A204.1 (cell line): ENCODE data around the gene SRMS.

Experiments used
- FAIRE-seq: peaks from 2 replicates; lab custom pipeline; 2012; peaks lifted over from hg19 to GRCh38; lab: Jason Lieb, UNC

Gene SRMS

DNA sequence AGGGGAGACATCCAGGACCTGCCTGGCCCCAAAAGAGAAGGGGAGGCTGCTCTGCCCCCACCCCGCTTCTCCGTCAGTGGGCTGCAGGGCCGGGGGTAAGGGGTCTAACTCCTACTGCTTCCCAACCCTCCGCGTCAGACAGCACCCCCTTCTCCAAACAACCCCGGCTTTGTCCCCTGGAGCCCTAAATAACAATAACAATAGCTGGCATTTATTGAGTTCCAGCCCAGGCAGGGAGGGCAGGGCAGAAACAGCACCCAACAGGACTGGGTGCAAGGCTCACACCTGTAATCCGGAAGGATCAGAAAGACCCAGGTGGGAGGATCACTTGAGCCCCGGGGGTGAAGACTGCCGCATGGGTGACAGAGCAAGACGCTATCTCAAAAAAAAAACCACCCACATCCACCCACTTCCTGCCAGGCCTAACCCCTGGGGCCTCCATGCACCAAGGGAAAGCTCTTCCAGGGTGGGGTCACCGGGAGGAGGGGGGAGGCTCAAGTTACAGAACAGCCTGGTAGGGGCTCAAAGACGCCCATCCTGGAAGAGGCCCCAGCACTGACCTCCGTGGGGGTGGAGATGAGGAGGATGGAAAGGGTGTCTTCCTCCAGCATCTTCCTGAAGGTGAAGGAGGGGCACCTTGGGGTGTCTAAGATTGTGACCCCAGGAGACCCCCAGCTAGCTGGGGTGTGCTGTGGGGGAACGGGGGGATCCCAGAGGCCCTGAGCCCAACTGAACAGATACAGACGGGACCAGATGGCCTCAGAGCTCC, 5.1 kb upstream of the SRMS start:
- FAIRE-seq, result no peak

- no peak for FAIRE-seq
These were observed 3.5 kb upstream of the SRMS start for GRCh38 chr20:63551068-63551467.

DNA sequence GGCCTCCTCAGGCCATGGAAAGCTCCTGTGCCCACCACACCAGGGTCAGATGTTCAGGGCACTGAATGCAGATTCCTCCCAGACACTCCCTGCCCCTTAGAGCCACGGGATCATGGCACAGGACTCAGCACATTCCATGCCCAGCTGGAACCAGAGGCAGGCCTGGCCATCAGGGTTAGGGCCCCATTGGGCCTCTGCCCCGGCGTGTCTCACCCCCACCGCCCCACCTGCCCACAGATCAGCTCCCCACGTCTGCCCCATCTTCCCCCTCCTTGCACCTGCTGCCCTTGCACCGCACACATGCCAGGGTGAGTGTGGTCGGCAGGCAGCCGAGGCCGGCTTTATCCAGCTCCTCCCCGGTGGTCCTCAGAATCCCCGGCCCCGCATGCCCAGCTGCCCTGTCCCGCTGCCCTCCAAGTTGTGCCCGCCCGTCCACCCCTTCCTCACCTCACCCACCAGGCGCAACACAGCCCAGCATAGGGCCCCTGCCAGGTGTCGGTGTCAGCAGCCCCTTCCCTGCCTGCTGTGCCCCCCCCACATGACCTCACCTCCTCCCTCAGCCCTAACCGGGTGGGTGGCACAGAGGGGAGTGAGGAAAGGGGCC, 2.2 kb upstream of the SRMS start:
- no peak for FAIRE-seq

DNA sequence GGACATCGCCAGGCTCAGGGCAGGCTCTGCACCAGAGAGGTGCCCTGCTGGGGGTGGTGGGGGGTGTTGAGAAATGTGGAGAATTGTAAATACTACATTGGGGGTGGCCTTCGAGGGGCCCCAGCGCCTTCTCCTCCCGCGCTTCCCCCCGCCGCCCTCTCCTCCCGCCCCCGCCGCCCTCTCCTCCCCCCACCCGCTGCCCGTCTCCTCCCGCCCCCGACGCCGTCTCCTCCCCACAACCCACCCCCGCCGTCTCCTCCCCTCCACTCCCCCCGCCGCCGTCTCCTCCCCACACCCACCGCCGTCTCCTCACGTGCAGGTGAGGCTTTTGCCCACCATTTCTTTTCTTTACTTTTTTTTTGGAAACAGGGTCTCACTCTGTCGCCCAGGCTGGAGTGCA, 1.5 kb upstream of the SRMS start:
- no peak for FAIRE-seq

GRCh38 chr20:63548542-63548941, 993 bp upstream of the SRMS start:
- no peak for FAIRE-seq

- FAIRE-seq, result no peak
These were observed 409 bp downstream of the SRMS start for GRCh38 chr20:63546956-63547724.

DNA sequence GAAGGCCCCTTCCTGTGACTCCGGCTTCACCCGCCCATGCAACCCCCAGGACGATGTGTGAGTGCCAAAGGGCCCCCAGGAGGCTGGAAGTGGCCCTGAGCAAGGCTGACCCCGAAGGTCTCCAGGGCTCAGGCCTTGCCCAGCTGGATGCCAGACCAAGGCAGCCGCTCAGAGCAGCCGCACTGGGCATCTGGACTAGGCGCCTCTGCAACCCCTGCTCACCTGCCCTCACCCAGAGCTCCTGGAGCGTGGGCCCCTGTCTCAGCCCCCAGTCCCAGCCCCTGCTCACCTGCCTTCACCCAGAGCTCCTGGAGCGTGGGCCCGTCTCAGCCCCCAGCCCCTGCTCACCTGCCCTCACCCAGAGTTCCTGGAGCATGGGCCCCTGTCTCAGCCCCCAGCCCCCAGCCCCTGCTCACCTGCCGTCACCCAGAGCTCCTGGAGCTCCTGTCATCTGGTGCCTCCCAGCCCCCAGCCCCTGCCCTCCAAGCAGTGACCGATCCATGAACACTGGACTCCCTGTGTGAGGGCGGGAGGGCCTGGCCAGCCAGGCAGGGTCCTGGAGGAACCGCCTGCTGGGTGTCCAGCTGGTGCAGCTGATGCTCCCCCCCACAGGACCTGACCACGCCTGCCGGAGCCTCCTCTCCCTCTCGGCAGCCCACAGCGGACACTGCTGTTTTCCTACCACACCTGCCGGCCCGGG, 1.1 kb downstream of the SRMS start:
- FAIRE-seq, result no peak

DNA sequence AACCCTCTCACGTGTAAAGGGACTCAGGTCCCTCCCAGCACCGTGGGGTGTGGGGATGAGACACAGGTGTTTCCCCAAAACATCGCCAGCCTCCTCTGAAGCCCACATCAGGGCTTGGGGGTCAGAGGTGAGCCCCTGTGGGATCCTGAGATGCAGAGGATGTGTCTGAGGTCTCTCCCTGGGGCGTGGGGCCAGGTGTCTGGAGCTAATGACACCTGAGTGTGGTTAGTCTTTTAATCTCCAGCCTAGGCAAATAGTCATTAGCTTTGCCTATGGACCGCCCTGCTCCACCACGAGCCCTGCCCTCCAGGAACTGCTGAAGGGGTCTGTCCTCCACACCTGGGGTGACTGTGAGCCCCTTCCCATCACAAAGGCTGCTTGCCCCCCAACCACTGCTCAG, 1.7 kb downstream of the SRMS start:
- FAIRE-seq, result no peak

DNA sequence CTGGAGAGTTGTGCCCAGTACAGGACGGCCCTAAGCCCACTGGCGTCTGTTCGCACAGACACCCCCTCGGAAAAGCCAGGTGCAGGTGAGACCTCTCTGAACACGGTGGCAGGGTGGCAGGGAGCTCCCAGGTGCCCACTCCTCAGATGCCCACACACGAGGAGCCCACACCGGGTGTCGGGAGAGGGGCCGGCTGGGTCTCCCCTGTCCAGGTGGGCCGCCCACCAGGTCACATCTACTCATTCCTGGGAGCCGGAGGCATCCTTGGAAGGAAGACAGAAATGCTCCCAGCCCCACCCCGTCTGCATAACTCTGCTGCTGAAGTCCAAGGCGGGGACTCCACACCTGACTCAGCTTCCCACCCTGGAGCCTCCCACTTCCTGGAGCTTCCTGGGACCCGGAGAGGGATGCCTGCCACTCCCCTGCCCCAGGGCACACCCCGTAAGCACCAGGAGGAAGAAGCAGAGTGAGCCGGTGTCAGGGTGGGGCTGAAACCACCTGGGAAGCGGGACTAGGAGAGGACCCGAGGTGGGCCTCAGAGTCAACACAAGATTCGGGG, 2.5 kb downstream of the SRMS start:
- no peak for FAIRE-seq

DNA sequence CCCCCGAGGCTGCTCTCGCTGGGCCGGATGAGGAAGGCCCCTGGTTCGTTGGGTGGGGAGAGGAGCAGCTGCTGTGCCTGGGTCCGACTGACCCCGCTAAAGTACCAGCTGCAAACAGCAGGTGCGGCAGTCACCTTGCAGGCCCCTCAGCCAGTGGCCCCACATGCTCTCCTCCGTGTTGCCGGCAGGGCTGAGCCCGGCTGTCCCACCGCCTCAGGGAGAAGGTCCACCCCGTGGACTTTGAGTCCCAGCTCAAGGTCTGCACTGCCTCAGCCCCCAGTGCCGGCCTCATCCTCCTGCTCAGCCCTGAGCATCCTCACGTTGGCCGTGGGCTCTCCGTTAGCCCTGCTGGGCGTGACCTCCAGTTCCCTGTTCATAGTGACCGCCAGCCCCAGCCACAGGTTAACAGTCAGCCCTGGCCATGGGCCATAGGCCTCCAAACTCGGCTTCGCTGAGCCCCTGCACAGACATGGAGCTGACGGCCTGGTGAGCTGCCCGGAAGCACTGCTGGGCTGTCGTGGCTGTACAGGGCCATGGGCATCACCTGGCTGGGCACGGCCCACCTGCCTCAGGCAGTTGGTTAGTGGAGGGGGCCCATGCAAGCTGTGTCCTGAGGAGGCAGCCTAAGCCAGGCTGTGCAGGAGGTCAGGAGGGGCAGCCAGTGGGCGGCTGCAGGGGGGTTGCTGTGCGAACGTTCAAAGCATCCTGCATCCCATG, 3.1 kb downstream of the SRMS start:
- FAIRE-seq, result no peak

GRCh38 chr20:63543733-63544132, 3.8 kb downstream of the SRMS start:
- FAIRE-seq, result no peak

DNA sequence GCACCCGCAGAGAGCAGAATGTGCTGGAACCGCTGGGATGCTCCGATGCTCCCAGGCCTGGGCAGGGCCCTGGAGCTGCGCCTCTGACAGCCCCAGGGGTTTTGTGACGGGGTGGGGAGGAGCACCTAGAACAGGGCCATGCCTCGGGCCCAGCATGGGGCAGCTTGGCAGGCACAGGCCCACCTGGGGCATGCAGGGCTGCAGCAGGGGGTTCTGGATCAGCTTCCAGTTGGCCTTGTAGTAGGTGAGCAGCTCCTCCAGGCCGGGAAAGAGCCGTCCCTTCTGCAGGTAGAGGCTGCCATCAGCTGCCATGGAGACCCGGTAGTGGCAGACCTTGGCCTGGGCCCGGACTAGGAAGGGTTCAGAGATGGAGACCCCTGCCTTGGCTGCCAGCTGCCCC, 4.4 kb downstream of the SRMS start:
- FAIRE-seq, result no peak

DNA sequence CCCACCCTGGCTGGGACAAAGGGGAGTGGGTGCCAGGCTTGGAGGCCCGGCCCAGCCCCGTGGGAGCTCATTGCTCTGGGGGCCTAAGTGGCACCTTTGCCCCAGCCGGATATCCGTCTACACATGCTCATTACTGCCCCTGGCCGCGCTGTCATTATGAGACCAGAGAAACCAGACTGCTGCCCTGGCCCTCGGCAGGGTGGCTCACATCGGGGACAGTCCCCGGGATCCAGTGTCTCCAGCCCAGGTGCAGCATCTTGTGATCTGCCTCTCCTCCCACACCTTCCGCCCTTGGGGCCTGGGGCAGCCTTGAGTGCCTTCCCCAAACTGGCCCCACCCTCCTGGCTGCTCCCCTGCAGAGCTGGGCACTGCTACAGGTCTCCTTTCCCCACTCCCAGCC, 4.9 kb downstream of the SRMS start:
- FAIRE-seq, result no peak

DNA sequence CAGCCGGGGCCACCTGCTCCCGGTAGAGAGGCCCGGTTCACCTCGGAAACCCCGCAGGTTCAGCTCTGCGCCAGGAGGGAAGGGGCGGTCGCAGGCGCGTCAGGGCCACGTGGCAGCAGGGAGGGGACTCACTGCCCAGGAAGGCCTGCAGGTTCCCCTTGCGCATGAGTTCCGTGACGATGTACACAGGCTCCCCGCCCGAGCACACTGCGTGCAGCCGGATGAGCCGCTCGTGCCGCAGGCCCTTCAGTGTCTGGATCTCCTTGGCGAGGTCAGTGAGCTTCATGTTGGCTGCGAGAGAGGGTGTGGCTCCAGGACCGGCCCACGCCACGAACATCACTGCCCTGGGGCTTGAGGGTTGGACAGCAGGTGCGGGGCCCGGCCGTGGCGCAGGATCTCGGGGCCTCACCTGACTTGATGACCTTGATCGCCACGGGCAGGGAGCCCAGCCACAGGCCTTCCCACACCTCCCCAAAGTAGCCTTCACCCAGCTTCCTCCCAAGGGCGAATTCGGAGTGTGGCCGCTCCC, 5.5 kb downstream of the SRMS start:
- FAIRE-seq, result no peak

DNA sequence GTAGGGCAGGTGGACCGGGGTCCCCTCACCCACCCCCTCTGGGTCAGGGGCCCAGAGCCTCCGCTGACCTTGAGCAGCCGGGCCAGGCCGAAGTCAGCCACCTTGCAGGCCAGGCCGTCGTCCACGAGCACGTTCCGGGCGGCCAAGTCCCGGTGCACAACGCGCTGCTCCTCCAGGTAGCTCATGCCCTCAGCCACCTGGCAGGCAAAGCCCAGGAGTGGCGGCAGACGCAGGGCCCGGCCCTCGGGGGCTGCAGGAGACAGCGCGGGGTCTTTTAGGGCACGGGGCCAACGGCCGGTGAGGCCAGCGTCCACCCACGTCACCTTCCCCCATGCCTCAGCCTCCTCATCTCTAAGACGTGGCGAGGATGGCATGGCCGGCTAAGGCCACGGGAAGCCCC, 6.2 kb downstream of the SRMS start:
- no peak for FAIRE-seq

DNA sequence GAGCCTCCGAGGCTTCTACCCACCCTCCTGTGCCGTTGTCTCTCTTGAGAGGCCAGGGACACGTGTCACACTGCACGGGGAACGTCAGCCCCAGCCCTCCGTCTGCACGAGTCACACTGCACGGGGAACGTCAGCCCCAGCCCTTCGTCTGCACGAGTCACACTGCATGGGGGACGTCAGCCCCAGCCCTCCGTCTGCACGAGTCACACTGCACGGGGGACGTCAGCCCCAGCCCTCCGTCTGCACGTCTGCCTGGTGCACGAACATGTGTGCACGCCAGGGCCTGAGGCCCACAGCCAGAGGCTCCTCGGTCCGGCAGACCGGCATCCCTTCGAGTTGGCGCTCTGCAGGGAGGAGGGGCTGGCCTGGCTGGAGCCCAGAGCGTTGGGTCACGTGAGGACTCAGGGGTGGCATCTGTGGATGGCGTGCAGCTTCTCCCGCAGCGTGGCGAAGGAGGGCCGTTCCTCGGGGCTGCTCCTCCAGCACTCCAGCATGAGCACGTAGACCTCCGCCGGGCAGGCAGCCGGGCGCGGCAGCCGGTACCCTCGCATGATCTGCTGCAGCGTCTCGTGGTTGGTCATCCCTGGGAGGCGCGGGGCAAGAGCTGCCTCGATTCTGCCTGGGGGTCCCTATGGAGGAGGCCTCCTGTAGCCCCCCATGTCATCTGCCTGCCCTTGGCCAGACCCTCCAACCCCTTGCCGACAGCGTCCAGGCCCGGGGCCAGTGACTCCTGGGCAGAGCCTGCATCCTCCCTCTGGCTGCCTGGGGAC, 6.9 kb downstream of the SRMS start:
- FAIRE-seq, result no peak

DNA sequence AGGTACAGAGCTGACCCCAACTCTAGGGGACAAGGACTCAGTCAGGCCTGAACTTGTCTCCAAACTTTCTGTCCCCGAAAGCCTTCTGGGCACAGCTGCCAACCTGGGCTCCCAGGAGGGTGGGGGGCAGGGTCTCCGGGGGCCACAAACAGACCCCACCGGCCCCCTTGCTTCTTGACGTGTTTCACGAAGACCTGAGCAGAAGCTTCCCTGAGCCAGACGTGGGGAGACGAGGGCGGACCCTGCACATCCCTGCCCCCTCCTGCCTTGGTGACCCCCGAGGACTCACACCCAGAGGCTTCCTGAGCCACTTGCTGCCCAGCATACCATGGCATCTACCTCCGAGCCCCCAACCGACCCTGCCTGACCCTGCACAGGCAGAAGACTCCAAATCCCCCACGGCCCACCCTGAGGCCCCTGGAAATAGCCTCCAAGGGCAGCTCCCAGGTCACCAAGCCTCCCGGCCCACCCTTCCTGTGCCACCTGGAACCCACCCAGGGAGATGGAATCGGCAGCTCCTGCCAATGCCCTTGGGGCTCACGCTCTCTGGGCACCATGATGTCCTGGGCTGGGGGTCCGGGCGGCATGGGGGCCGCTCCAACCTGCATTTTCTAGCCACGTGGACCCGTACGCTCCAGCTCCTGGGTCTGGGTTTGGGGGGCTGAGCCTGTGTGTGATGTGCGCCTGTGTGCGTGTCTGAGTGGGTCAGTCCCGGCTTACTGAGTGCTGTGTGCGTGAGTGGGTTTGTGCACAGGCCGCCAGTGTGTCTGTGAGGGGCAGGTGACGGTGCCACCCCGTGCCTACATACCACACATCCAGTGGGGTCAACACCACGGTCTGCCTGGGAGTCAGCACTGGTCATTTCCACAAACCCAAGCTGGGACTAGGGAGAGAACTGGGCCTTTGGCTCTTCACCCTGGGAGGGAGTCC, 7.8 kb downstream of the SRMS start:
- FAIRE-seq, result no peak

DNA sequence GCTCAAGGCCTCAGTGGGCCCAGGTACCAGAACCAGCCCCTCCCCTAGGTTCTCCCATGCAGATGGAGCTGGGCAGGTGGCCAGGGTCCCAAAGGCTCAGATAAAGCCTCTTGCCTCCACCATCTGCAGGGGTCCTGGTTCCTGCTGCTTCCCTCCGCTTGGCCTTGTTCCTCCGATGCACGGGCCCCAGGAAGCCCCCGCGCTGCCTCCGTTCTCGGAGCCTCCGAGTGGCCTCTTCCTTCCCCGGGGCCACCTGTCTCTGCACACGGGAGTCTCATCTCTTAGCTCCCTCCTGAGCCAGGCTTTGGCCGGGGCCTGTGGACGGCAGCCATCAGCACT, 8.5 kb downstream of the SRMS start:
- FAIRE-seq, result no peak

DNA sequence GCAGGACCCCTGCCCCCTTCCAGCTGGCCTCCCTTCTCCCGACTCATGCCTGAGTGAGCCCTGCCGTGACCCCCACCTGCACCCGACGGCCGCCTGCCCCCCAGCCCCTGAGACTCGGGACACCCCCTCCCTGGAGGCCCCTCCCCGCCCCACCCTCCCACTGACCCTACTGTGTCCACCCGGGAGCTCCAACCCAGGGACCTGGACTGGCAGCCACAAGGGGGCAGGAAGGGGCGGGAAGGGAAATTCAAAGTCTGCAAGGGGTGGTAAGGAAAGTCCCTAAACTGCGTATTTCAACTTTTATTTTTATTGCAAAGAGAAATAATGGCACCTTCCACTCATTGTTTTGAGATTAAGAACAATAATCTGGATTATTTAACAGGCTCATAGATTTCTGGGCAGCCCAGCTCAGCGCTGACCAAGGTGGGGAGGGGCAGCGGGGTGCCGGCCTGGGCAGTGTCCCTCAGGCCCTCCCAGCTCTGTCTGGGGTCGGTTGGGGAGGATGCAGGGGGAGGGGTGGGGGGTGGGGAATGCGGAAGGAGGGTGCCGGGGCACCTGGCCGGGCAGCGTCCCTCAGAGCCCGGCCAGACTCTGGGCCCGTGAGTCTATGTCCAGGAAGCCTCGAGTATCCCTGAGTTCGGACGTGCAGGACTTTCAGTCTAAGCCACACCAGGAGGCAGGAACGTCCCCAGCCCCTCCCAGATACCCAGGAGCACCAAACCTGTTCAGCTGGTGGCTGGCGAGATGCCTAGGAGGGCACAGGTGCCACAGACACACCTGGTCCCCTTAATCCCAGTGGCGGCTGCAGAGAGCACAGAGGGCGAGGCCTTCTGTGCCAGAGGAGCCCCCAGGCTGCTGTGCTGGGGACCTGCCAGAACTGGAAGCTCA, 9.1 kb downstream of the SRMS start:
- FAIRE-seq, result no peak
